Astrocyte of the spinal cord (primary cell): ENCODE results near the gene CHKB.
A peak's percentile ranks its signal among the peaks of the same experiment; 100 is the strongest.

Experiments
- DNase-seq: peaks from one replicate; pipeline ENCODE4 v3.0.0; 2011; ENCODE audit warnings: low read depth, low spot score
- H3K4me3 ChIP-seq: 2 replicates; pipeline ENCODE4 v1.5.1; 2011; ENCODE audit warnings: low read depth, mild to moderate bottlenecking, low read length, moderate library complexity
- CTCF ChIP-seq: IDR thresholded peaks from 2 replicates; pipeline ENCODE4 v1.5.1; 2012; ENCODE audit warnings: low read depth, mild to moderate bottlenecking, low read length, inconsistent platforms
- in situ Hi-C: cut with HindIII; loops from 2 replicates; pipeline ENCODE4 v1.10.0; 2017; ENCODE audit warnings: low sequenced_read_pairs

CHKB gene

GRCh38 chr22:50582493-50583293 lies at the start of gene CHKB:
Gene CHKB (minus strand): TSS chr22:50582849. CDS start chr22:50582781, 68 bp downstream.
- peak within 1 kb of the TSS; percentile 82 for H3K4me3 ChIP-seq
- in situ Hi-C loops, result no loop called here
- no peak for TF ChIP-seq CTCF
- DNase-seq, result peak; percentile 98

GRCh38 chr22:50630376-50630775 lies 47.7 kb upstream of the CHKB start:
- H3K4me3 ChIP-seq, result no peak overlapping the region
- DNase-seq, result no peak
- TF ChIP-seq CTCF, result no peak
- in situ Hi-C loops, result no loop called here

GRCh38 chr22:50628543-50629134 lies 46.0 kb upstream of the CHKB start:
- in situ Hi-C loops, result no loop called here
- no peak for DNase-seq
- no peak for TF ChIP-seq CTCF

GRCh38 chr22:50627642-50628542 lies 45.2 kb upstream of the CHKB start, which contains the start of gene ARSA:
Gene ARSA (minus strand): TSS chr22:50628152. CDS start chr22:50627779, 373 bp downstream.
- in situ Hi-C loops, result no loop called here
- H3K4me3 ChIP-seq, result peak within 1 kb of the TSS; percentile 81
- peak; percentile 44 for TF ChIP-seq CTCF
- DNase-seq, result peak; percentile 77

More at GRCh38 chr22:50628543-50629134, 46.0 kb upstream of the CHKB start:
- peak overlapping the region; percentile 66 for H3K4me3 ChIP-seq

- no peak for TF ChIP-seq CTCF
- no peak for DNase-seq
- in situ Hi-C loops, result no loop called here
- H3K4me3 ChIP-seq, result peak overlapping the region; percentile 81
Observed at GRCh38 chr22:50626850-50627641, 44.4 kb upstream of the CHKB start.
